Mesendoderm (in vitro differentiated cells): ENCODE results near the gene PRIM2.
"Not testable (repeated sequence)": the region's sequence is repeated elsewhere in the genome, so short reads cannot be mapped to it uniquely, and the experiment has no call there.

Source experiments
- DNase-seq: peaks from one replicate; pipeline ENCODE4 v3.0.0; 2013
- H2AK5ac ChIP-seq: 2 replicates; pipeline ENCODE4 v1.6.1; 2013; ENCODE audit warnings: low read length, inconsistent platforms
- H2BK120ac ChIP-seq: 2 replicates; pipeline ENCODE4 v1.6.1; 2013; ENCODE audit warnings: low read depth, mild to moderate bottlenecking, low read length, moderate library complexity, mixed read lengths
- H2BK15ac ChIP-seq: replicated peaks from 2 replicates; pipeline ENCODE4 v1.6.1; 2013; ENCODE audit warnings: low read depth, mild to moderate bottlenecking, moderate library complexity
- H2BK5ac ChIP-seq: 2 replicates; pipeline ENCODE4 v1.6.1; 2013; ENCODE audit warnings: low read length, inconsistent platforms
- H3K18ac ChIP-seq: 2 replicates; pipeline ENCODE4 v1.6.1; 2013; ENCODE audit warnings: mild to moderate bottlenecking, low read length, mixed read lengths
- H3K23ac ChIP-seq: one replicate; pipeline ENCODE4 v1.6.1; 2013; ENCODE audit warnings: low read length
- H3K27ac ChIP-seq: 2 replicates; pipeline ENCODE4 v1.5.1; 2013; ENCODE audit warnings: low read depth, mild to moderate bottlenecking, inconsistent platforms, low read length, moderate library complexity
- H3K27me3 ChIP-seq: 2 replicates; pipeline ENCODE4 v1.6.1; 2013; ENCODE audit warnings: low read length, control low read depth, mild to moderate bottlenecking, inconsistent platforms; ENCODE audit not compliant: insufficient read depth, poor library complexity
- H3K36me3 ChIP-seq: 2 replicates; pipeline ENCODE4 v1.6.1; 2013; ENCODE audit warnings: low read length, inconsistent platforms; ENCODE audit not compliant: control insufficient read depth, insufficient read depth
- H3K4ac ChIP-seq: one replicate; pipeline ENCODE4 v1.6.1; 2013; ENCODE audit warnings: low read depth, mild to moderate bottlenecking, low read length, moderate library complexity
- H3K4me1 ChIP-seq: 2 replicates; pipeline ENCODE4 v1.6.1; 2013; ENCODE audit warnings: low read depth, low read length, inconsistent platforms; ENCODE audit not compliant: control insufficient read depth
- H3K4me2 ChIP-seq: 2 replicates; pipeline ENCODE4 v1.6.1; 2013; ENCODE audit warnings: low read length
- H3K4me3 ChIP-seq: 2 replicates; pipeline ENCODE4 v1.5.1; 2013; ENCODE audit warnings: mild to moderate bottlenecking, low read length
- H3K56ac ChIP-seq: one replicate; pipeline ENCODE4 v1.6.1; 2013; ENCODE audit warnings: low read length
- H3K79me1 ChIP-seq: 2 replicates; pipeline ENCODE4 v1.6.1; 2013; ENCODE audit warnings: low read length, inconsistent platforms
- H3K79me2 ChIP-seq: 2 replicates; pipeline ENCODE4 v1.6.1; 2013; ENCODE audit warnings: mild to moderate bottlenecking, low read length; ENCODE audit not compliant: control insufficient read depth, insufficient read depth
- H3K9ac ChIP-seq: 2 replicates; pipeline ENCODE4 v1.6.1; 2013; ENCODE audit warnings: low read length, inconsistent platforms
- H4K5ac ChIP-seq: one replicate; pipeline ENCODE4 v1.6.1; 2013; ENCODE audit warnings: low read length
- H4K8ac ChIP-seq: one replicate; pipeline ENCODE4 v1.6.1; 2013; ENCODE audit warnings: low read depth, mild to moderate bottlenecking, control low read depth, low read length, moderate library complexity
- WGBS: extraction: QIAGEN DNeasy Blood & Tissue Kit; methylation state at CpG from one replicate; pipeline ENCODE4 v1.1.7; 2013; ENCODE audit warnings: low lambda C conversion rate, missing lambda C conversion rate; ENCODE audit not compliant: insufficient coverage; ENCODE audit errors: extremely low coverage; 5-methylcytosine and 5-hydroxymethylcytosine counted together

PRIM2 gene

GRCh38 chr6:57577023-57577422 is 259.6 kb downstream of the PRIM2 start:
- not testable (repeated sequence) for H3K4me2 ChIP-seq, H3K4me1 ChIP-seq, H3K36me3 ChIP-seq, H2BK15ac ChIP-seq, H3K27ac ChIP-seq, H4K5ac ChIP-seq, H3K27me3 ChIP-seq, H3K4me3 ChIP-seq, H3K79me2 ChIP-seq, H3K79me1 ChIP-seq, H2BK5ac ChIP-seq, H4K8ac ChIP-seq, H3K9ac ChIP-seq, H3K23ac ChIP-seq, H2BK120ac ChIP-seq, H3K4ac ChIP-seq, H3K18ac ChIP-seq, H2AK5ac ChIP-seq, DNase-seq, H3K56ac ChIP-seq
- no CpG with 5 or more reads among the region's 1 CpG for WGBS

- H3K4me2 ChIP-seq, H3K4me3 ChIP-seq, H3K79me2 ChIP-seq, H4K5ac ChIP-seq, H3K56ac ChIP-seq, H2BK120ac ChIP-seq, H3K4ac ChIP-seq, H3K27me3 ChIP-seq, H3K23ac ChIP-seq, H3K4me1 ChIP-seq, H2AK5ac ChIP-seq, H3K36me3 ChIP-seq, H2BK5ac ChIP-seq, H3K18ac ChIP-seq, H3K9ac ChIP-seq, H4K8ac ChIP-seq, H3K27ac ChIP-seq, H3K79me1 ChIP-seq, H2BK15ac ChIP-seq: not testable (repeated sequence)
- DNase-seq: peak; percentile 3
Measured at GRCh38 chr6:57579489-57579888, 262.1 kb downstream of the PRIM2 start.

- H3K4me2 ChIP-seq, H3K23ac ChIP-seq, H2BK15ac ChIP-seq, H3K79me2 ChIP-seq, H3K9ac ChIP-seq, H4K5ac ChIP-seq, H3K27ac ChIP-seq, H3K79me1 ChIP-seq, H2BK5ac ChIP-seq, H4K8ac ChIP-seq, H3K4me1 ChIP-seq, DNase-seq, H3K36me3 ChIP-seq, H3K18ac ChIP-seq, H3K56ac ChIP-seq, H2AK5ac ChIP-seq, H3K27me3 ChIP-seq, H3K4ac ChIP-seq, H2BK120ac ChIP-seq, H3K4me3 ChIP-seq: not testable (repeated sequence)
- whole genome bisulfite sequencing: no CpG with 5 or more reads among the region's 3 CpGs
Measured at GRCh38 chr6:57581586-57581985, 264.2 kb downstream of the PRIM2 start.

GRCh38 chr6:57601105-57601504 is 283.7 kb downstream of the PRIM2 start:
- not testable (repeated sequence) for H3K4me3 ChIP-seq, H3K18ac ChIP-seq, H2AK5ac ChIP-seq, H2BK5ac ChIP-seq, H3K79me2 ChIP-seq, H3K79me1 ChIP-seq, H3K36me3 ChIP-seq, H3K23ac ChIP-seq, H3K27ac ChIP-seq, H3K4ac ChIP-seq, H4K8ac ChIP-seq, H4K5ac ChIP-seq, H2BK120ac ChIP-seq, H3K4me1 ChIP-seq, H3K4me2 ChIP-seq, DNase-seq, H3K27me3 ChIP-seq, H2BK15ac ChIP-seq, H3K56ac ChIP-seq, H3K9ac ChIP-seq
- WGBS: no CpG with 5 or more reads among the region's 3 CpGs

- DNase-seq, H3K56ac ChIP-seq, H4K5ac ChIP-seq, H3K36me3 ChIP-seq, H2BK5ac ChIP-seq, H3K4me1 ChIP-seq, H3K4me3 ChIP-seq, H4K8ac ChIP-seq, H3K27ac ChIP-seq, H2BK15ac ChIP-seq, H3K27me3 ChIP-seq, H3K18ac ChIP-seq, H3K23ac ChIP-seq, H2AK5ac ChIP-seq, H2BK120ac ChIP-seq, H3K9ac ChIP-seq, H3K4ac ChIP-seq, H3K4me2 ChIP-seq, H3K79me2 ChIP-seq, H3K79me1 ChIP-seq: not testable (repeated sequence)
Measured at GRCh38 chr6:57605303-57605702, 287.9 kb downstream of the PRIM2 start.

- not testable (repeated sequence) for H2AK5ac ChIP-seq, DNase-seq, H3K79me1 ChIP-seq, H3K4ac ChIP-seq, H2BK5ac ChIP-seq, H3K36me3 ChIP-seq, H3K27ac ChIP-seq, H3K56ac ChIP-seq, H3K4me1 ChIP-seq, H4K8ac ChIP-seq, H4K5ac ChIP-seq, H3K4me2 ChIP-seq, H3K9ac ChIP-seq, H3K27me3 ChIP-seq, H3K4me3 ChIP-seq, H2BK120ac ChIP-seq, H3K79me2 ChIP-seq, H3K23ac ChIP-seq, H3K18ac ChIP-seq, H2BK15ac ChIP-seq
- whole genome bisulfite sequencing: no CpG with 5 or more reads among the region's 3 CpGs
Measured at GRCh38 chr6:57606331-57606730, 288.9 kb downstream of the PRIM2 start.
